NCI-H2081 (cell line): ENCODE results near the gene IFNGR1.
"Not testable (repeated sequence)": the region's sequence is repeated elsewhere in the genome, so short reads cannot be mapped to it uniquely, and the experiment has no call there.

Experiments
- DNase-seq, 2 experiments: peaks; one replicate each; lab custom pipeline; 2025; lab: John Stamatoyannopoulos, UW

Gene IFNGR1

DNA sequence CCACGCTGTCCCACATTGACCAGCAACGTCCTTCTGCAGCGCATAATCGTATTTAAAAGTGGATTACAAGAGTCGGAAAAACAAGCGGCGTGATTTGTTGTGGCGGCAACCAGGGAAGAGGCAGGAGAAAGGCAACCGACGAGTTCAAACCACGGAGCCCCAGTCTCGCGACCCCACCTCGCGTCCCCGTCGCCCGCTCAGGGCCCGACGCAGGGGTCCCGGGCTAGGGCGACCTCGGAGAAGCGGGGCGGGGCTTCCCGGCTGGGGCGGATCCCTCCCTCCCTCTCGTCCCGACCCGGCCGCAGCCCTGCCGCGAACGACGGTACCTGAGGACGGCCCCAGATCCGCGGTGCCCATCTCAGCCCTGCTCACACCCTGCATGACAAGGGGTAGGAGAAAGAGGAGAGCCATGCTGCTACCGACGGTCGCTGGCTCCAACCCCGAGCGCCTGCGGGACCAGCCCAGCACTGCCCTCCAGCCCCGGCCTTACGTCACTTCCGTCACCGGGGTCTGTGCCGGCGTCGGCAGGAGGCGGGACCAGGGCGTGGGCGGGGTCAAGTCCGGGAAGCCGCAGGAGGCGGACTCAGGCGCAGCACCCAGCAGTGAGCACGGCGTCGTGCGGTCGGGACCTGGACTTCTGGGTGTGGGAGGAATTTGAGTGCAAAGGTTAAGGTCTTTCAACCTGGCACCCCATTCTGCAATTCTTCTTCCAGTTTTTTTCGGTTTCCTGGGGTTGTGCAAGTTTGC lies at the start of gene IFNGR1:
Gene IFNGR1, minus strand, starts transcription at position 469 of the 747 bp plus-strand sequence. Its CDS starts 58 bp downstream, at position 411.
- DNase-seq, result peak; percentile 83 to 85

DNA sequence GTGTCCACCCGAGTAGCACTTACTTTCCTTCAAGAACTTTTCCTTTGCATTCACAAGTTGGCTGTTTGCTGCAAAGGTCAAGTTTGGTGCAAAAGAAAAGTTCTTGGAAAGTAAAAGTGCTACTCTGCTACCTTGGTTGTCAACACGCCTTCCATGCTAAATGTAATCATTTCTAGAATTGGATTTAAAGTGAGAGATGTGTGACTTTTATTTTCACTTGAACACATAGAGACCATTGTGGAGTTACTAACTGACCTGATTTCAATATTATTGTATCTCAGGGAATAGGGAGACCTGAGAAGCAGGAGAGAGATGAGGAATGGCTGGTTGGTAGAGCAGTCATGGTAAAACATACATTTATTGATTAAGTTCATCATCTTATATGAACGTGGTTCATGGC lies 49.7 kb upstream of the IFNGR1 start:
- no peak for DNase-seq

DNA sequence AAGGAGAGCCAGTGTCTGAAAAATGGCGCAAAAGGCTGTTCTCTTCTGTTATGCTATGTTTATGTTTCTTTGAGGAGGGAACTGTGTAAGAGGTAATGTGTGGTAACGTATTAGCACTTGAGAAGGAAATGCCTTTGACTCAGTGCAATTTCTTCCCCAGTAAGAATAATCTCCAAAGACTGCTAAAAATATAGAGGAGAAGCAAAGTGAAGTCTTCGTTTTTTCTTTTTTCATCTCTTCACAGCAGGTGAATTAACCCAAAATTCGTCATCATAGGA lies 47.1 kb upstream of the IFNGR1 start:
- no peak for DNase-seq

DNA sequence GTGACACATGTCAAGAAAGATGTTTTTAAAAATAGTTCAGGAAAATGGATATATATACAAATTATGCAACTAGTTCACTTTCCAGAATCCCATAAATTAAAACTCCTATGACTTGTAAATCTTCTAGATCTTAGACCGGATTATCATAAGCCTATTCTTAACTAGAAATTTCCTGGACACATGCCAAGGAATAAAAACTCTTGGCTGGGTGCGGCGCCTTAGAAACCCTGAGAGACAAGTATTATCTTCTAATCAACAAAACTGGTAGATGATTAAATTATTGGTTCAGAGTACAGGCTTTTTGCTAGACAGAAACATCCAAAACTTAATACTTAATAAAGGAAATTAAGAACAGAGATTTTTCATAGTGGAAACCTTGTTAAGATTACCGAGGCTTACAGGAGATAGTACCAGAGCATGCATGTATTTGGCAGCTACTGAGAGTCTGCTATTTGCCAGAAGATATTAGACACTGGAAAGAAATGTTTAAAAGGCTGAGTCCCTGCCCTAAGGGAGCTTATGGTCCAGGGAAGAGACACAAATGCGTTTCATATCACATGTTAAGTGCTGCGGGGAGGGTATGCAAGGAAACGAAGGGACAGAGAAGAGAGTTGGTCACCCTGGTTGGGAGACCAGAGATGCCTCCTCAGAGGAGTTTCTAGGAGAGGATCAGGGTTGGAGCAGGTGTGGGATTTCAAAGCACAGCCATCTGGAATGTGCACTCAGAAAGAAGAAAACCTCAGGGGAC lies 46.5 kb upstream of the IFNGR1 start:
- no peak for DNase-seq

DNA sequence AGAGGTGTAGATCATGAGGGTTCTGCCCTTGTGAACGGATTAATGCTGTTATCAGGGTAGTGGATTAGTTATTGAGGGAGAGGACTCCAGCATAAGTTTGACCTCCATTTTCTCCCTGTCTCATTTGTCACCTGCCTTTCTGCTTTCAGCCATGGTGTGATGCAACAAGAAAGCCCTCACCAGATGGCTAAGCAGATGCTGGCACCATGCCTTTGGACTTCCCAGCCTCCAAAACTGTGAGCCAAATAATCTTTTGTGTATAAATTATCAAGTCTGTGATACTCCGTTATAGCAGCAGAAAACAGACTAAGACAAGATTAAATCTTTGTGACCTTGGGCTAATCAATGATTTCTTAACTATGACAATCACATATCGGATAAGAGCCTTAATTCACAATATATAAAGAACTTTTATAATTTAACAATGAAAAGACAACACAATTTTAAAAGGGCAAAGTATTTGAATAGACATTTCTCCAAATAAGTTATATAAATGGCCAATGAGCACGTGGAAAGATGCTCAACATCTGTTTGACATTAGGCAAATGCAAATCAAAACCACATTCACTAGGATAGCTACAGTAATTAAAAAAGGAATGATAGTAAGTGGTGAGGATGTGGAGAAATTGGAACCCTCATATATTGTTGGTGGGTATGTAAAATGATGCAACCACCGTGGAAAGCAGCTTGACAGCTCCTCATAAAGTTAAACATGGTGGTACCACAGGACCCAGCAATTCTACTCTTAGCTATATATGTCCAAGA lies 45.3 kb upstream of the IFNGR1 start:
- DNase-seq, result no peak

DNA sequence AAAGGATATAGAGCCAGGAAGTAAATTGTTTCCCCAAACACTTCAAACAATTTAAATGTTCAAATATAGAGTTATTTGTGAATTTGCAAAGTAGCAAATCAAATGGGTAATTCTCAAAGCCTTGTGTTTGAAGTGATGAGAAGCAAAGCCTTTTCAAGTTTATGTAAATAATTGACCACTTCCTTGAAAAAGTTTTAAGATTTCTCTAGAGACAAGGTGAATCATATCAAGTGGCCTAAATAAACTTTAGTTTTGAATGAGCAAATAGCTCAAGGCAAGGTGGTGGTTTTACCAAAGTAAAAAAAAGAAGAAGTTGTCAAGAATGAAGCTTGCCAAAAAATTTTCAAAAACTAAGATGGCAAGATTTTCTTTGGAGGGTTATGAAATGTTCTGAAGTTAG lies 42.6 kb upstream of the IFNGR1 start:
- no peak for DNase-seq

DNA sequence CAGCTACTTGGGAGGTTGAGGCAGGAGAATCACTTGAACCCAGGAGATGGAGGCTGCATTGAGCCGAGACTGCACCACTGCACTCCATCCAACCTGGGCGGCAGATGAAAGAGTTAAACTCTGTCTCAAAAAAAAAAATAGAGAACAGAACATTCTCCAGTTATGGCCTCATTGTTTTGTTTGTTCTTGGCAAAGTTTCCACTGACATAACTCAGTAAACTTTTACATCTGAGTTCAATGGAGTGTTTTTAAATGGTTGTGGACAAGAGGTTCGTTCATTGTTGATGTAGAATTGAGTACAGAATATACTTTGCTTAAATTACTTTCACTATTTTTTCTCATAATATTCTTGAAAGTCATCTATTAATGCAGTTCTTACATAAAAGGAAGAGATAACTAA lies 42.2 kb upstream of the IFNGR1 start:
- DNase-seq, result no peak

DNA sequence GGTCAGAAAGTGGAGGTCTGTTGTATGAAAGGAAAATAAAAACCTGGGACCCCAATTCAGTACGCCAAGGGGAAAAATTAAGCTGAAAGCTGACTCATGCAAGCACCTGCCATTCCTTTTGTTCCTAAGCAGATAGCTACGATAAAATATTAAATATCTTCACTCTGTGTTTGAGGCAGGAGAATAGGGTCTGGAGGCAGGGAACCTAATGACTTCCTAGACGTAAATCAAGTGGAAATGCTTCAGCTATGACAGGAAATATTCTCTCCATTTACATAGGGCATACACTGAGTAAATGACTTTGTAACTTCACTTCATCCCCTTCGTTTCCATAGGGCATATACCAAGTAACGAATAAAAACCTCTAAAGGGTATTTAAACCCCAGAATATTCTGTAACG lies 41.0 kb upstream of the IFNGR1 start:
- DNase-seq, result no peak

DNA sequence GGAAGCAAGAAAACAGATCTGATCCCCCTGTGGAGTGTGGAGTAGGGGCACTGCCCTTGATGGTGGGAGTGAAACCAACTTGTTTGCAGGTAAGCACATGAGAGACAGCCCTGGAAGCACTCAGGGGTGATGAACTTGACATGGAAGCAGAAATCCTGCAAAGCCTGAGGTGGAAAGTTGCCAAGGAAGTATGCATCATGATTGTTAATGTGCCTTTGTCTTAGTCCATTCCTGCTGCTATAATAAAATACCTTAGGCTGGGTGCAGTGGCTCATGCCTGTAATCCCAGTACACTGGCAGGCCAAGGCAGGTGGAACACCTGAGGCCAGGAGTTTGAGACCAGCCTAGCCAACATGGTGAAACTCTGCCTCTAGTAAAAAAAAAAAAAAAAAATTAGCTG lies 40.2 kb upstream of the IFNGR1 start:
- DNase-seq, result no peak

DNA sequence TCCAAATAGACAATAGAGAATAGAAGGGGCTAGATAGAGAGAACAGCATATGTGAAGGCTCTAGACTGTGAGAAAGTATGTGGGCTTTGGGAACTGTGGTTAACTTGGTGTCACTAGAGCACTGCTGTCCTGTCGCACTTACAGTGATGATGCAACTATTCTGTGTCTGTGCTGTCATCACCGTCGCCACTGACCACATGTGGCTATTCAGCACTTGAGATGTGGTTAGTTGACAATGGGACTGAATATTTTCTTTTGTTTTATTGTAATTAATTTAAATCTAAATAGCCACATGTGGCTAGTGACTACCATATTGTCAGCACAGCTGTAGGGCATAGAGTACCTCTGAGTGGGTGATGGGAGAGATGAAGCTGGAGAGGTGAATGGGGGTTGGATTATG lies 39.0 kb upstream of the IFNGR1 start:
- no peak for DNase-seq

DNA sequence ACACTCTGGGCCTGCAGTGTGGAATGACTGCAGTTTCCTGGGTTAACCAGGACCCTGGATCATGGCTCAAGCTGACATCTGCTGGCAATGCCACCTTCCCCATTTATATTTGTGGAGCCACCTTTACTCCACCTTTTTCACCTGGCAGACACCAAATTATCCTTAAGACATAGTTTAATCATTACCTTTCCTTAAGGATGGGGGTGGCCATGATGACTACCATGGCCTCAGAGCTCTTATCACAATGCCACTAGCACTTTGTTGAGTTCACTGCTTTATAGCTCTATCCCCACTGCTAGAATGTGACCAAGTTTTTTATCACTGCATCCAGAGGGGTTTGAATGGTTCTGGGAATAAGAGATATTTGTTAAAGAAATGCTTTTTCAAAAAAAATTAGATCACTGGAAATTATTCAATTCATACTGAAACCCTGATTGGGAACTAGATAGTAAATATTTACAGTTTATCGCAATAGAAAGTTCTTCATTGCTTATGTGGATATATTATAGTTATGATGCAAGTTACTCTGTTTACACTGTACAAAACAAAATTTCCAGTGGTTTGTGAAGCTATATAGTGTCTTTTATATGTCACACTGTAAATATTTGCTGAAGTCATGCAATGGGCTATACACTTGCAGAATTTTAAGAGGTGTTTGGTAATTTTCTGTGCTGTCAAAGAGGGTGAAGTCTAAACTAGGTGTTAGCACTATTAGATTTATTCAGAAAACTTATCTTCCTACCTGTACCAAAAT lies 37.3 kb upstream of the IFNGR1 start:
- DNase-seq, result no peak

DNA sequence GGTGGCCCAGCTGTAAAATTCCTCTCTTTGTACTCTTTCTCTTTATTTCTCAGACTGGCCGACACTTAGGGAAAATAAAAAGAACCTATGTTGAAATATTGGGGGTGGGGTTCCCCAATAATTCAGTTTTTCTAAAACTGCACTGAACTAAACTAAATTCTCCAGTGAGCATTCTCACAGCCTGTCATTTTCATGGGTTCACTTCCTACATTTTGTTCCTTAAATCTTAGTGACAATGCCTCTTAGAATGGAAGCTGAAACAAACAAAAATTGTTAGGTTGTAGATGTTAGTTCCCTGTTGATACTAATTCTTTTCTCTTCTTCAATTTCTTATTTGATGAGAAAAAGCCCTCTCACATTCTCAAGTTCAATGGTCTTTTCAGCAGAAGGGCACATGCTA lies 35.8 kb upstream of the IFNGR1 start:
- DNase-seq, result no peak

DNA sequence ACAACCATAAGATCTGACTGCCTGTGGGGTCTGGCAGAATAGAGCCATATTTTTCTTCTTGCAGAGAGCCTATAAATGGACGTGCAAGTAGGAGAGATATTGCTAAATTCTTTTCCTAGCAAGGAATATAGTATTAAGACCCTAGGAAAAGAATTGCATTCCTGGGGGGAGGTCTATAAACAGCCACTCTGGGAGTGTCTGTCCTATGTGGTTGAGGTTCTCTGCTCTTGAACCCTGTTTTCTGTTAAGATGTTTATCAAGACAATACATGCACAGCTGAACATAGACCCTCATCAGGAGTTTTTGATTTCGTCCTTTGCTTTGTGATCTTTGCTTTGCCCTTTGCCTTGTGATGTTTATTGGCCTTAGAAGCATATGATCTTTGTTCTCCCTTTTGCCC lies 35.2 kb upstream of the IFNGR1 start:
- not testable (repeated sequence) for DNase-seq

DNA sequence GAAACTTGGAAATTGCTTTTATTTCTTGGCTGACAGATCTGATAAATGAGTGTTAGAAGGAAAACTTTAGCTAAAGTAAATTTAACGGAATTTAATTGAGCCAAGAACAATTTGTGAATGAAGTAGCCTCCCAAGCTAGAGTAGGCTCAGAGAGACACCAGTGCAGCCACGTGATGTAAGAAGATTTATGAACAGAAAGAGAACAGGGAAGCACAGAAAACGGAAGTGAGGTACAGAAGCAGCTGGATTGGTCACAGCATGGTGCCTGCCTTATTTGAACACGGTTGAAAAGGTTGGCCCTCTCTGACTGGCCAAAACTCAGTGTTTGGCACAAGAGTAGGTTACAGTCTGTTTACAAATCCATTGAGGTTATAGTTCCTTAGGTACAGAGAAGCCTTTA lies 29.5 kb upstream of the IFNGR1 start:
- DNase-seq, result no peak

DNA sequence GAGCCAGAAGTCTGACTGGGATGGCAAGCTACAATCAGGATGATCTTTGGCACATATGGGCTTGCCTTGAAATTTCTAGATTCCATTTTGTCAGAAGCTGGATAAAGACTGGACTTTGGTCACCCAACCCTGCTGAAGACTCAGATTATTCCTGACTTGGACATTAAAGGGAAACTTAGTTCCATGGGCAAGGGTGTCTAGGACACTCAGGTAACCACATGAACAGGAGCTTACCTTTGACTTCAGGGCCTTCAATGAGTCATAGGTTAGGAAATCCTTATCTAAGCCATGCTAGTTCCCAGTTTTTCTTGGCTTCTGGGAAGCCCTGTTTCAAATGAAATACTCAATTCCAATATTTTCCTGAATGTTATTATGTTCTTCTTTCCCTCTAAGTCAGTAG lies 28.5 kb upstream of the IFNGR1 start:
- DNase-seq, result no peak

DNA sequence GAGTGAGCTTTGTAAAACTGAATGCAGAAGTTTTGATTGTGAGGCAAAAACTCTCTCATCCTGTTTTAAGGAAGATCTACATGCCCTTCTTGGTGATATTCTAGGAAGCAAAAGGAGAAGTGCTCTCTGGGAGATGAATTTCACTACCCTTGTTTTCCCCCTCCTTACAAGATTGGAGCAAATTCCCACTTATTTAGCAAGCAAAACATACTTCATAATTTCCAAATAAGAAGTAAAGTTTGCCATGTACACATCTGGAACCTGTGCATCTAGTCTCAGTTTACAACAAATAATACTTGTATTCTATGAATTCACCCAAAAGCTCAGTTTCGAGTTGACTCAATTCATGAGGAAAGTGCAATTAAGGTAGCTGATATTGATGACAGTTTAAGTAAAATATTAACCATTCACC lies 27.6 kb upstream of the IFNGR1 start:
- DNase-seq, result no peak

DNA sequence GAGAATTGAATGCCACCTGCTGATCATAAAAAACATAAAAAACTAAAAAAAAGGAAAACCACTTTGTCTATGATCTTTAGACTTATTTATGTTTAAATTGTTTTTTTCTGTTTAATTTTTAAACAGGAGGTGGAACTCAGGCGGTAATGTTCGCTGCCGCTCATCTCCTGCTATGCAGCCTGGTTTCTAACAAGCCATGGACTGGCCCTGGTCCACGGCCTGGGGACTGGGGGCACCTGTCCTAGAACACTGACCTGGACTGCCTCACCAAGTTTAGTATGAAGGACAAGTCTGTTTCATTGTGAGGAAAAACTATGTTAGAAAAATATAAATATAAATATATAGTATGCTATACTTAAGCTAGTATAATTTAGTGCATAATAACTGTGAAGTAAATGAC lies 27.0 kb upstream of the IFNGR1 start:
- no peak for DNase-seq

DNA sequence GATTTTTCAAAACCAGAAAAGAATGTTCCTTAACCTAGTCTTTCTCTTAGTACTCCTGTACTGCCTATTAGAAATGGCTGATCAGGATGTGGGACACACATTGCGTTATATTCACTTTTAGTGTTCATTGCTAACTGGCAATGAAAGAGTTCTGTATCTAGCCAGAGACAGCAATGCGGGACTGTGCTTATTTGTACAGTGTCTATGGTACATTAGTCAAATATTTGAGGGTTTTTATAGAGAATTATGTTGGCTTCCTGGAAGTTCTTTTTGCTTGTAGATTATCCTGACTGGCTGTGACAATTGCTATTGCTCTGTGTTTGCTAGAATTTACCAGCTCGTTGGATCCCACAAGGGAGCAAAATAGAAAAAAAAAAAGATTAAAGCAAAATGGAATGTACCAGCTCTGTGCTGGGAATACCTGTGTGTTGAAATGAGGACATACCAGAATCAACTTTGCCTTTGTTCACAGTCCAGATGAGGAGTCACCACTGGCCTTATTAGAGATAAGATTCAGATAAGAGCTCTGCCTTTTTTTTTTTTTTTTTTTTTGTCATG lies 22.4 kb upstream of the IFNGR1 start:
- no peak for DNase-seq

DNA sequence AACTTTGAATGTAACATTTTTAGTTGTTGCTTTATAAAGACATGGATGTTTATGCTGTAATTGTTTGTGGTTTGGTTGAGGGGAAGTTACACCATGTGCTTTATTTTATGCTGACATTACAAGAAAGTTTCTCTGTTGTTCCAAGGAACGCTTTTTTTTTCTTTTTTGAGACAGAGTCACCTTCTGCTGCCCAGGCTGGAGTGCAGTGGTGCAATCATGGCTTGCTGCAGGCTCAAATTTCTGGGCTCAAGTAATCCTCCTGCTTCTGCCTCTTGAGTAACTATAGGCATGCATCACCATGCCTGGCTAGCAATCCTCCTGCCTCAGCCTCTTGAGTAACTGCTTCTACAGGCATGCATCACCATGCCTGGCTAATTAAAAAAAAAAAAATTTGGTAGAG lies 21.0 kb upstream of the IFNGR1 start:
- no peak for DNase-seq

DNA sequence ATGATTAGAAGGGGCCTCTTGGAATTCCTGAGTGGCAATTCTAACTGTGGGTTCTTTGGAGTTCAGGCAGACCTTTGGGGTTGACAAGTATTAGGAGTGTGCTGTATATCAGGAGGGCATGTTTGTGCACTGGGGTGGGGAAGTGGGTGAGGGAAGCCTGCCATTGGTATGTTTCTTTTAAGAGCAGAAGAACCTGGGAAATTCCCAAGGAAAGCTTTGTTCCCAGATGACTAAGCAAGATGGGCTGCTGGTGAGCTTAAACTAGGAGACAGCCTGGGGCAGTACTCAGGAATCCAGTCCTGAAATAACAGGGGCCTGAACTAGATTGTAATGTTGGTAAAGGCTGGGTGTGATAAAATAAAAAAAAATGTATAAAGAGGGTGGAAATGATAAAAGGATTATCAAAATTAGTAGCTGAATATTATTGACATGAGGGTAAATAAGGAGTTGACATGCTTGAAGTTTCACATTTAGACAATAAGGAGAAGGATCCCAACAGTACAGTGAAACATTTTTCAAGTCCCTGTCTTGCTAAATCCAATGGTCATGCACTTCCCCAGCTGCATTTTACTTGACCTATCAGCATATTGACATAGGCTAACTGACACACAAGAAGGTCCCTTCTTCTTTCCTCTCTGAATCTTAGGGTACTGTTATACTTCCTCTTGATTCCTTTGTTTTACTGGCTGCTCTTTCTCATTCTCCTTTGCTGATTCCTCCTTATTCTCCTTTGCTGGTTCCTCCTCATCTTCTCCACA lies 18.4 kb upstream of the IFNGR1 start:
- no peak for DNase-seq

DNA sequence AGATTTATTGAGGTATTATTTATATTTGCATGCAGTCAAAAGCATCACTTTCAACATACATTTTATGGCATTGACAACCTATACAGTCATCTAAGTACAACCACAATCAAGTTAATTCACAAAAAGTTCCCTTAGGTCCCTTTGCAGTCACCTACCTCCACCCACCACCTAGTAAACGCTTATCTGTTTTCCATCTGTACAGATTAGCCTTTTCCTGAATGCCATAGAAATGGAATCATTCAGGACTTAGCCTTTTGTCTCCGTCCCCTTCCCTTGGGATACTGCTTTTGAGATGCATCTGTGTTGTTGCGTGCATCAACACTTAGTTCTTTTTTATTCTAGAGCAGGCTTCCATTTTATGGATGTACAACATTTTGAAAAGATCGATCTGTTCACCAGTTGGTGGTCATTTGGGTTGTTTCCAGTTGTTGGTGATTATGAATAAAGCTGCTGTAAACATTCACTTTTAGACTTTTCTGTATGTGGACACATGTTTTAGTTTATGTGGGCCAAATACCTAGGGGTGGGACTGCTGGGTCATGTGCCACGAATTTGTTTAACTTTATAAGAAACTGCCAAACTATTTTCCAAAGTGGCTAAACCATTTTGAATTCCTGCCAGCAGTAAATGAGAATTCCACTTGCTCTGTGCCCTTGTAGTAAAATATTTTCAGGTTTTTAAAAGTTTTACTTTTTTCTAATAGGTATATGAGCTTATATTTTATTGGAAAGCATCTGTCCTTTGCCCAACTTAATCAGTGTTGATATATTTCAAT lies 17.6 kb upstream of the IFNGR1 start:
- no peak for DNase-seq
